HG03103 (cell line): ENCODE data around the gene DPM3.
"Not testable (repeated sequence)": the region's sequence is repeated elsewhere in the genome, so short reads cannot be mapped to it uniquely, and the experiment has no call there.

Experiments used
- ATAC-seq: cut with Tn5 transposase; IDR thresholded peaks from one replicate; pipeline ENCODE4 v1.9.1; 2021; ENCODE audit warnings: low read depth; ENCODE audit not compliant: unreplicated experiment

The DPM3 gene

GRCh38 chr1:155175927-155176371, 35.6 kb upstream of the DPM3 start:
- no peak for ATAC-seq

GRCh38 chr1:155175281-155175926, 35.1 kb upstream of the DPM3 start:
- ATAC-seq, result no peak

GRCh38 chr1:155174324-155175280, 34.3 kb upstream of the DPM3 start:
- ATAC-seq, result no peak

GRCh38 chr1:155173478-155174323, 33.4 kb upstream of the DPM3 start, which contains the start of gene TRIM46:
TSS of gene TRIM46 (plus strand) at chr1:155173849. CDS start at chr1:155173967, 118 bp downstream.
- no peak for ATAC-seq

GRCh38 chr1:155172732-155173477, 32.6 kb upstream of the DPM3 start, which contains the start of gene KRTCAP2:
TSS of gene KRTCAP2 (minus strand) at chr1:155173304. CDS start at chr1:155173224, 80 bp downstream.
- peak; percentile 64 for ATAC-seq

GRCh38 chr1:155171836-155172731, 31.8 kb upstream of the DPM3 start:
- ATAC-seq, result no peak

GRCh38 chr1:155170806-155171205, 30.5 kb upstream of the DPM3 start:
- ATAC-seq, result no peak

- no peak for ATAC-seq
Measured at GRCh38 chr1:155170101-155170785, 29.9 kb upstream of the DPM3 start.

GRCh38 chr1:155169541-155169940, 29.2 kb upstream of the DPM3 start:
- no peak for ATAC-seq

GRCh38 chr1:155168456-155169210, 28.3 kb upstream of the DPM3 start:
- ATAC-seq, result no peak

GRCh38 chr1:155168105-155168445, 27.7 kb upstream of the DPM3 start:
- not testable (repeated sequence) for ATAC-seq

- ATAC-seq, result no peak
Measured at GRCh38 chr1:155167166-155168104, 27.1 kb upstream of the DPM3 start.

GRCh38 chr1:155166471-155167165, 26.3 kb upstream of the DPM3 start:
- ATAC-seq, result no peak

- ATAC-seq, result no peak
Measured at GRCh38 chr1:155166051-155166470, 25.7 kb upstream of the DPM3 start.

GRCh38 chr1:155164625-155165024, 24.3 kb upstream of the DPM3 start:
- ATAC-seq, result not testable (repeated sequence)

- ATAC-seq, result not testable (repeated sequence)
Measured at GRCh38 chr1:155163785-155164184, 23.5 kb upstream of the DPM3 start.
